Ramos (cell line): ENCODE data around the gene ALKBH2.

Experiments
- in situ Hi-C: fragments of 300-500 bp; cut with MboI; formaldehyde crosslinking; loops from one replicate; pipeline ENCODE4 v1.14.3; 2022; ENCODE audit warnings: low sequenced_read_pairs; ENCODE audit not compliant: unreplicated experiment

The ALKBH2 gene

GRCh38 chr12:109093022-109093918 lies at the start of gene ALKBH2:
TSS of gene ALKBH2 (minus strand) at chr12:109093472. CDS start at chr12:109092786, 686 bp downstream.
- in situ Hi-C loops: loop anchor here (5.0 to 10.0 kb wide), 4 partner anchors 136 to 528 kb away; partner anchors contain the start of genes ISCU and SART3

- in situ Hi-C loops: no loop called here
Measured at GRCh38 chr12:109140560-109140959, 47.3 kb upstream of the ALKBH2 start.

DNA sequence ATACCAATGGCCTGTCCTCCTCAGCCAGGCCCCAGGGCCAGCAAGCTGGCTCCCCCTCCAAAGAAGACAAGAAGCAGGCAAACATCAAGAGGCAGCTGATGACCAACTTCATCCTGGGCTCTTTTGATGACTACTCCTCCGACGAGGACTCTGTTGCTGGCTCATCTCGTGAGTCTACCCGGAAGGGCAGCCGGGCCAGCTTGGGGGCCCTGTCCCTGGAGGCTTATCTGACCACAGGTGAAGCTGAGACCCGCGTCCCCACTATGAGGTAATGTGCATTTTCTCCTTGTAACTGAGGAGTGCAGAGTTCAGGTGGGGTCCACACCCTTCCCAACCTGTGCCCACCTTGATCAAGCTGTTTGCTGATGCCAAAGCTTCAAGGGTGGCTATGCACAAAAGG lies 46.5 kb upstream of the ALKBH2 start:
- in situ Hi-C loops: no loop called here

- in situ Hi-C loops: no loop called here
Measured at GRCh38 chr12:109139360-109139759, 46.1 kb upstream of the ALKBH2 start.

GRCh38 chr12:109137055-109137454 lies 43.8 kb upstream of the ALKBH2 start:
- in situ Hi-C loops: no loop called here

DNA sequence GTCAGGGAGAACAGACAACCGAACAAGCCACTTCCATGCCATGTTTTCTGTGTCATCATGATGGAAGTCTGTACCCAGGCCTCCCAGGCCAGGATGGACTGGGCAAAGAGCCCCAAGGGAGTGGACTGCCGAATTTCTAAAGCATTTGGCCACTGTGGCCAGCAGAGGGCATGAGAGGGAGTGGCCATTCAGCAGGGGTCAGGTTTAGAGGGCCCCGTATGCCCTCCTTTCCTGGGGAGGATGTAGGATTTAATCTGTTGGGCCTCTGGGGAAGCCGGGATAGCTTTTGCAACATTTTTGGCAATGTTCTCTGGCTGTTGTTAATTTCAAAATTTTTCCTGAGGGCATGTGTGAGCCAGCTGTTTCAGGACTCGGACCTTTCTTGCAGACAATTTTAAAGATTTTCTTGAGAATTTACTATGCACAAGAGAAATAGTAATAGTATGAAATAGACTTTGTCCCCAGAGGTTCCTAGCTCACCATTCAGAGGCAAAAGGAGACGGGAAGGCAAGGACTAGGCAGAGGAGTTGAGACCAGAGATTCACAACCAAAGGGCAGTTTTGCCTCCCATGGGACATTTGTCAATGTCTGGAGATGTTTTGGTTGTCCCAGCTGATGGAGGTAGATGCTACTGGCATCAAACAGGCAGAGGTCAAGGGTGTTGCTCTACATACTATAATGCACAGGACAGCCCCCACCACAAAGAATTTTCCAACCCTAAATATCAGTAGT lies 41.1 kb upstream of the ALKBH2 start:
- in situ Hi-C loops: no loop called here

DNA sequence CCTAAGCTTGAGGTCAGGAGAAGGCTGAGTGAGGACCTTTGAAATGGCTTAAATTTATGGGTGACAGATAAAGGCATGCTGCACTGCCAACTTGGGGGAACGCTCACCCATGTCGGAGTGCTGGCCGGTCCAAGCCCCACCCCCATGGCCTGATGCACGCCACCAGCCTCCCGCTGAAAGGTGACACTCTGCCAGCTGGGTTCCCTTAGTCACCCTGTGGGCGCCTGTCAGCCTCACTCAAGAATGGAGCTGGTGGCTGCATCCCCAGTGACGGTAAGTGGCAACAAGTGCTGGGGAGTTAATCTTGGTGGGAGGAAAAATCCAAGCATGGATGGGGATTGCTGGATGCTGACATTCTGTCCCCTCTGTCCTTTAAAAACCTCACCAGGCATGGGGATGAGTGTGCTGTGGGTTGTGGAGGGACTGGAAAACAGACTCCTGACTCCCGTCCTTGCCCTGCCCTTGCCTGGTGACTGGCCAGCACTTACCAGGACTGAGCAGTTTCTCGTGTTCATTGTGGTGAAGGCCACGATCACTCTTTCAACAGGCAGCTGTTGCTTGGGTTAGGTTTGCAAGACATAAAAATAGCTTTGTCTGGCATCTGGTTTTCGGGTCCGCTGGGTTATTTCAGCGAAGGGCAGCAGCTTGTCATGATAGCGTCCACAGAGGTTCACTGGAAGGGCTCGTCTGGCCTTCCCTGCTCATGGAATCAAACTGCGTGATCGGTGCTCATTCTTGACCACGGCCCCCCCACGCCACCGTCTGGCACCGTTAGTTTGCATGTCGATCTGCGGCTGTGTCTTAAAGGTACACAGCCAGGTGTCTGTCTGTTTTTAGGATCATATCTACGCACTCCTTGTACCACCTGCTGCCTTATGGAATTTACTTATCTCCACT lies 38.1 kb upstream of the ALKBH2 start:
- in situ Hi-C loops: no loop called here

GRCh38 chr12:109130297-109131153 lies 37.3 kb upstream of the ALKBH2 start:
- in situ Hi-C loops: no loop called here

- in situ Hi-C loops: no loop called here
Measured at GRCh38 chr12:109127533-109128242, 34.4 kb upstream of the ALKBH2 start.

- in situ Hi-C loops: no loop called here
Measured at GRCh38 chr12:109126784-109127183, 33.5 kb upstream of the ALKBH2 start.

DNA sequence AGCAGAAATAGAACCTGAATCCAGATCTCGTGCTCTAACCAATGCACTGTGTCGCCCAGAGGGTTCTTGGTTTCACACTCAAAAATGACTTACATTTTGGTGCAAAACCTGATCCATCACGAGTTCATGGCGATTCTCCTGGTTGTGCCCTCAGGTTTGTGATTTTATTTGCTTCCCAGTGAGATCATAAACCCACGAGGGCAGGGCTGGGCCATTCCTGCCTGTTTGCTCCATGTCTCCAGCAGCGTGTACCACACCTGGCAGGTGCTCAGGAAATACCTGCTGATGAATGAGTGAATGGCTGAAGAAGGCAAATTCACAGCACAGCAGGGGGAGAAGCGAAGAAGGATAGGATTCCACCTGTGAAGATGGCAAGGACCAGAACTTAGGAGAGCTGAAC lies 32.5 kb upstream of the ALKBH2 start:
- in situ Hi-C loops: no loop called here

GRCh38 chr12:109124878-109125648 lies 31.8 kb upstream of the ALKBH2 start:
- in situ Hi-C loops: no loop called here

- in situ Hi-C loops: no loop called here
Measured at GRCh38 chr12:109121346-109121880, 28.1 kb upstream of the ALKBH2 start.

- in situ Hi-C loops: no loop called here
Measured at GRCh38 chr12:109120557-109120956, 27.3 kb upstream of the ALKBH2 start.

- in situ Hi-C loops: no loop called here
Measured at GRCh38 chr12:109120095-109120494, 26.8 kb upstream of the ALKBH2 start.

- in situ Hi-C loops: loop anchor here (10.0 kb wide), 1 partner anchor 268 kb away; no protein-coding TSS in a partner anchor
Measured at GRCh38 chr12:109116611-109116949, 23.3 kb upstream of the ALKBH2 start.

DNA sequence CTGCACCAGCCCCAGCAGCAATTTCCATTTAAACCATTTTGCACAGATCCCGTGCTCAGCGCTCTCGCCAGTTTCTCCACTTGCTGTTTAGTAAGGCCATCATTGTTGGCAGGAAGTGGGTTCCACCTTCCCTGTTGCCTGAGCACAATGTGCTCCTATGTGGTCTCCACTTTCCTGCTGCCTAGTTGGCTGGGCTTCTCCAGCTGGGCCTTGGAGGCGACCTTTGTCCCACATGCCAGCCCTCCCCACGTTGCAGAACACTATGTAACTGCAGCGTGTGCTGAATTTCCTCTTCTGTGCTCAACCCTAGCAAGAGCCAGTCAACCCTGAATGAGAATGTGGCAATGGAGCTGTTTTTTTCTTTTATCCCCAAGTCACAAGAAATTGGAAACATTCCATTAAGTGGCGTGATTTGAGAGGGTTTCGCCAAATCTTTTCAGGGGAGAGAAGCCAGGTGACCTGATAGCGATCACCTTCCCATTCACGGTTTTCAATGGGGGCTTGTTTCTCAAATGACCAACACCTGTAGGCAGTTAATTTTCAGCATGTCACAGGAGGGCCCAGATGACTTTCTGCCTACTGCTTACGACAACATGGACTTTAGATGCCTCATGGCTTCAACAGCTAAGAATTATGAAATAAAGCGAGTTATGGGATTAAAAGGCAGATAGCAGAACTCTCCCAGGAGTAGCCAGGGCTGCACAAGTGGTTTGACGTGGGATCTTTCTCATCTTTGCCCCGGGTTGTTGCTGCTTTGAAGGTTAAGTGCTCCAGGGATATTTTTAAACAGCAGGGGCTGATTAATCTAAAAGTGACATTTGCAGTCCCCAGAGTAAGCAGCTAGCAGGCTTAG lies 22.7 kb upstream of the ALKBH2 start, which contains the start of gene ACACB:
TSS of gene ACACB (plus strand) at position 830 of the 853 bp plus-strand sequence. CDS start 22,819 bp downstream, outside the sequence.
- in situ Hi-C loops: loop anchor here (10.0 kb wide), 1 partner anchor 269 kb away; no protein-coding TSS in a partner anchor
